Activated CD8-positive, alpha-beta memory T cell treated with anti-CD3 and anti-CD28 coated beads, Interleukin-2, amount 50 U/mL, for 1 hour (primary cell): ENCODE data around the gene IQCF5.
"Not testable (repeated sequence)": the region's sequence is repeated elsewhere in the genome, so short reads cannot be mapped to it uniquely, and the experiment has no call there.

Source experiments
- DNase-seq: peaks from one replicate; pipeline ENCODE4 v3.0.0-alpha.2; 2020; ENCODE audit errors: extremely low read depth

Gene IQCF5

GRCh38 chr3:51869304-51869703, 6.1 kb downstream of the IQCF5 start:
- DNase-seq, result no peak

GRCh38 chr3:51868896-51869295, 6.5 kb downstream of the IQCF5 start:
- not testable (repeated sequence) for DNase-seq

DNA sequence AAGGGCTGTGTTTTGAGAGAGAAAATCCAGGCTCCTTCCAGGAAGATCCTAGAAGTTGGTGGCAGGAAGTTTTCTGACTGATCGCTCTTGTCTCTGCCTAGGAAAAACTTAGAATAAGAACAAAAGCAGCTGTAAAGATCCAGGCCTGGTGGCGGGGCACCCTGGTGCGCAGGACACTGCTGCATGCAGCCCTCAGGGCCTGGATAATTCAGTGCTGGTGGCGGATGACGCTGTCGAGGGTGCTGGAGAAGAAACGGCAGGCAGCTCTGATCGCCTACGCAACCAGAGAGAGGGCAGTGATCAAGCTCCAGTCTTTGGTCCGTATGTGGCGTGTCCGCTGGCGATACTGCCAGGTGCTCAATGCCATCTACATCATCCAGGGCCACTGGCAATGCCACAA, 12.5 kb downstream of the IQCF5 start:
- DNase-seq, result no peak

GRCh38 chr3:51860703-51861665, 14.4 kb downstream of the IQCF5 start, which contains the start of gene IQCF2:
IQCF2 (plus strand) TSS chr3:51861615; CDS start chr3:51861667, 52 bp downstream.
- no peak for DNase-seq

DNA sequence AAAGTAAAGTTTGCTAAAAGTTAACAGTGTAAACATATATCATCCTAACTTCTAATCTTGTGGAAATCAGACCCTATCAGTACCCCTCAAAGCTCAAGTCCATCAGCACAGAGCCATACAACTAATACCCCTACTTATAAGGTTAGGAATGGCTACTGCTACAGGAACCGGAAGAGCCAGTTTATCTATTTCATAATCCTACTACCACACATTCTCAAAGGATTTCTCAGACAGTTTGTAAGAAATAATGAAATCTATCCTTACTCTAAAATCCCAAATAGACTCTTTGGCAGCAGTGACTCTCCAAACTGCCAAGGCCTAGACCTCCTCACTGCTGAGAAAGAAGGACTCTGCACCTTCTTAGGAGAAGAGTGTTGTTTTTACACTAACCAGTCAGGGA, 20.0 kb downstream of the IQCF5 start:
- DNase-seq, result not testable (repeated sequence)

DNA sequence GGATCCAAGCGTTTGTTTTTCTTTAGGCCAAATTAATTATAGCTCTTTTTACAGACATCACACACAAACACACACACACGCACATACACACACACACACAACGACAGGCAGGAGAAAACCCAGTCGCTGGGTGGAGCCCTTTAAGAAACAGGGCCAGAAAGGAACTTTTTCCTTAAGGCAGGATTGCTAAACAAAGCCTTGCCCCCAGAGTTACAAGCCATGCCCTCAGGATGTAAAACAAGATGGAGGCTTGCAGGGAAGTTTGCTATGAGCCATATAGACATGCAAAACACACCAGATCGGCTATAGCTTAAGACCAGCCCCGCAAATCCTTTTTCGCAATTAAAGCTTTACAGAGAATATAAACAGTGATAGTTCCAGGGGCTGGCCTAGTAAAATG, 30.3 kb downstream of the IQCF5 start:
- no peak for DNase-seq

GRCh38 chr3:51836606-51837005, 38.8 kb downstream of the IQCF5 start:
- DNase-seq, result no peak

DNA sequence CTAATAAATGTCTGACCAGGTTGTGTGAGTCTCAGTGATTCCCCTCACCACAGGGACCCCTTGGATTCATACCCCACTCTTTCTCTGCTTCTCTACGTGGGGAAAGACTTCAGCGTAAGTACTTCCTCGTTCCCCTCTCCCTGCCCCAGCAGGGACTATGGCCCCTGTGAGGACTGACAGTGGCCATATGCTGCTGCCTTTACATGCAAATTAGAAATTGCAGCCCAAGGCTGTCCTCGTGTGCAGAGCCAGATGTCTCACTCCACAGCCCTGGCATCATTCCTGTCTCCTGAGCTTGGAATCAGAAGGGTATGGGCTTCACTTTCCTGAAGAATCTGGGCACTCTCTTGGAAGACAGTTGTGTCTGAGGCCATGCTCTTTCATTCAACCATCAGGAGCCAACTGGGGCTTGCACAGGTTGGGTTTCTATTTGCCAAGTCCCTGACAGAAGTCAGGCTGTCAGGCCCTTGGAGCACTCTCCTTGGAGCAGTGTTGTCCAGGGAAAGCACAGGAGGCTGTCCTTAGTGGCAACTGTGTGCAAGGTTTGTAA, 44.5 kb downstream of the IQCF5 start:
- DNase-seq, result no peak

GRCh38 chr3:51830345-51830744, 45.1 kb downstream of the IQCF5 start:
- no peak for DNase-seq

DNA sequence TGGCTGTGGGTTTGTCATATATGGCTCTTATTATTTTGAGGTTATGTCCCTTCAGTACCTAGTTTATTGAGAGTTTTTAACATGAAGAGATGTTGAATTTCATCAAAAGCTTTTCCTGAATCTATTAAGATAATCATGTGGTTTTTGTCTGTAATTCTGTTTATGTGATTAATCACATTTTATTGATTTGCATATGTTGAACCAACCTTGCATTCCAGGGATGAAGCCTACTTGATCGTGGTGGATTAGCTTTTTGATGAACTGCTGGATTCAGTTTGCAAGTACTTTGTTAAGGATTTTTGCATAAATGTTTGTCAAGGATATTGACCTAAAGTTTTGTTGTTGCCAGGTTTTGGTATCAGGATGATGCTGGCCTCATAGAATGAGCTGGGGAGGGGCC, 47.1 kb downstream of the IQCF5 start:
- no peak for DNase-seq
